ENCODE measurements around the gene RBBP9.
A peak's percentile ranks its signal among the peaks of the same experiment; 100 is the strongest.
"Not testable (repeated sequence)": the region's sequence is repeated elsewhere in the genome, so short reads cannot be mapped to it uniquely, and the experiment has no call there.

The RBBP9 gene

DNA sequence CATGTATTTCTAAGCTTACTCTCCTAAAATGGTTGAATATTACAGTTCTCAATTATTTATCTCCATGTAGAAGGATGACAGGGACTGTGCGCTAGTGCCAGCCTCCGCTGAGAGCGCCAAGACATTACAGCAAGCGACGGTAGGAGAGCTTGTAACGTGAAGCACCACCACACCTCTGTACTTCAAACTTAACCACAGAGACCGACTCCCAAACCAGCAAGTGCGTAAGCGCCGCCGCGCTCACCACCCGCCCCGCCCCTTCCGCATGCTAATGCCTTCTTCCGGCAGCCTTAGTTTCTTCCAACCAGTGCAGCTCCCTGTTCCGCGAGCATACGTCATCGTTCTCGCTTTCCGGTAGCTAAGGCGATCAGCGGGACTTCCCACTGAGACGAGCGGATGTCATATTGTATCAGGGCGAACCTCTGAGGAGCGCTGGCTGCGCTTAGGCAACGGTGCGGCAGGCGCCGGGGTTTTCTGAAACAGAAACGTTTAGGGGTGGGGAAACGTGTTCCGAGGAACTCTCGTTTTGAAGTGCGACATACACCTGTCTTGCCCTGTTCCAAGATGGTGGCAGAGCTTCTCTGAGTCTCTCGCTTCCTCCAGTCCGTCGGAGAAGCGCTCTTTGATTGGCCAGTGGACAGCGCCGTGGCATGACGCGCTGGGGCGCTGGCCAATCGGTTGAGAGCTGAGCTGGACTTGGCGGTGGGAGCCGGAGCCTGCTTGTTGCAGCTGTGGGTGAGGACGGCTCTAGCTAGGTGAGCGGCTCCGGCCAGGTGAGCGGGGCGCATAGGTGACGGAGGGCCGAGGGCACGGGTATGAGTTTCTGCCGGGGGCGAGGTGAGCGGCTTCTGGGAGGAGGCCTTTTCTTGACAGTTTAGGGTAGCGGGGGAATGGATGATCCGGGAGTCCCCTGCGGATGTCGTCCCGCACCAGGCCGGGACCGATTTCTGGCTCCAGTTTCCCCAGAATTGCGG lies 10.5 kb upstream of the RBBP9 start, which contains the start of gene SEC23B:
TSS of gene SEC23B (plus strand) at position 723 of the 974 bp plus-strand sequence. CDS start 2,896 bp downstream, outside the sequence.
- H3K14ac ChIP-seq (ENCODE audit: low read length): peak within 1 kb of the TSS; percentile 65
- DNase-seq: peak; percentile 99
- peak within 1 kb of the TSS; percentile 83 for H4K91ac ChIP-seq (ENCODE audit: low read depth, low read length)
- peak within 1 kb of the TSS; percentile 73 for H3K18ac ChIP-seq (ENCODE audit: low read length)
- no peak within 1 kb of the TSS for H2AK5ac ChIP-seq (ENCODE audit: low read length)
- peak within 1 kb of the TSS; percentile 88 for H3K4me3 ChIP-seq (ENCODE audit: low read depth, low read length)
- H3K27ac ChIP-seq (ENCODE audit: low read depth, low read length): peak within 1 kb of the TSS; percentile 95
- H3K79me2 ChIP-seq (ENCODE audit: control insufficient read depth, insufficient read depth, low read length, poor library complexity): peaks cover 5% of the 10 kb centered on the region
- H3K4ac ChIP-seq (ENCODE audit: low read depth, low read length): peak within 1 kb of the TSS; percentile 72
- H3K9ac ChIP-seq (ENCODE audit: low read length): peak within 1 kb of the TSS; percentile 85
- no peak within 1 kb of the TSS for H3K23ac ChIP-seq (ENCODE audit: low read length)
- peak within 1 kb of the TSS; percentile 79 for H4K12ac ChIP-seq (ENCODE audit: low read depth, low read length)
- no peaks in the 10 kb centered on the region for H3K27me3 ChIP-seq (ENCODE audit: insufficient read depth, low read length)
- WGBS (ENCODE audit: extremely low coverage, insufficient coverage, insufficient read length): no CpG with 5 or more reads among the region's 69 CpGs
- no peak within 1 kb of the TSS for H2BK12ac ChIP-seq (ENCODE audit: low read length)
- peak within 1 kb of the TSS; percentile 92 for H4K8ac ChIP-seq (ENCODE audit: low read depth, low read length)
- H2BK120ac ChIP-seq (ENCODE audit: insufficient read depth, low read length, poor library complexity): peak within 1 kb of the TSS; percentile 67
- H3K4me1 ChIP-seq (ENCODE audit: control insufficient read depth in 1 of 2, insufficient read depth in 2 of 2, low read length in 2 of 2): peaks cover 7 to 10% of the 10 kb centered on the region in 2 experiments
- no peaks in the 10 kb centered on the region for H3K9me3 ChIP-seq (ENCODE audit: insufficient read depth, low read depth, low read length)
- H2AFZ ChIP-seq (ENCODE audit: insufficient read depth, low read length, poor library complexity): peak within 1 kb of the TSS; percentile 90
- peaks cover 3% of the 10 kb centered on the region for H3K79me1 ChIP-seq (ENCODE audit: low read length)
- peak within 1 kb of the TSS; percentile 78 for H2BK5ac ChIP-seq (ENCODE audit: low read depth, low read length, poor library complexity)
- H3K4me2 ChIP-seq (ENCODE audit: low read length): peak within 1 kb of the TSS; percentile 81
- peaks cover 2 to 8% of the 10 kb centered on the region in 2 experiments for H3K36me3 ChIP-seq (ENCODE audit: control insufficient read depth in 1 of 2, insufficient read depth in 2 of 2, low read length in 2 of 2)

- Histone ChIP-seq H3K4ac (ENCODE audit: low read depth, low read length) (no peak overlapping the region), H2BK12ac (ENCODE audit: low read length) (no peak overlapping the region), H2AK5ac (ENCODE audit: low read length) (no peak overlapping the region), H3K4me1 (ENCODE audit: control insufficient read depth in 1 of 2, insufficient read depth in 2 of 2, low read length in 2 of 2) (peaks cover 7 to 10% of the 10 kb centered on the region in 2 experiments), H3K14ac (ENCODE audit: low read length) (no peak overlapping the region), H3K4me3 (ENCODE audit: low read depth, low read length) (no peak overlapping the region), H3K27ac (ENCODE audit: low read depth, low read length) (no peak overlapping the region), H2AFZ (ENCODE audit: insufficient read depth, low read length, poor library complexity) (no peak overlapping the region), H3K79me2 (ENCODE audit: control insufficient read depth, insufficient read depth, low read length, poor library complexity) (peaks cover 5% of the 10 kb centered on the region), H3K23ac (ENCODE audit: low read length) (no peak overlapping the region), H2BK120ac (ENCODE audit: insufficient read depth, low read length, poor library complexity) (no peak overlapping the region), H3K18ac (ENCODE audit: low read length) (no peak overlapping the region), H4K8ac (ENCODE audit: low read depth, low read length) (peak overlapping the region; percentile 68), H3K9ac (ENCODE audit: low read length) (no peak overlapping the region), H4K12ac (ENCODE audit: low read depth, low read length) (peak overlapping the region; percentile 17), H3K27me3 (ENCODE audit: insufficient read depth, low read length) (no peaks in the 10 kb centered on the region), H2BK5ac (ENCODE audit: low read depth, low read length, poor library complexity) (no peak overlapping the region), H3K36me3 (ENCODE audit: control insufficient read depth in 1 of 2, insufficient read depth in 2 of 2, low read length in 2 of 2) (peaks cover 2 to 8% of the 10 kb centered on the region in 2 experiments), H3K9me3 (ENCODE audit: insufficient read depth, low read depth, low read length) (no peaks in the 10 kb centered on the region), H3K4me2 (ENCODE audit: low read length) (peak overlapping the region; percentile 73), H3K79me1 (ENCODE audit: low read length) (peaks cover 3% of the 10 kb centered on the region), H4K91ac (ENCODE audit: low read depth, low read length) (peak overlapping the region; percentile 32)
- no peak for DNase-seq
- WGBS (ENCODE audit: extremely low coverage, insufficient coverage, insufficient read length): no CpG with 5 or more reads among the region's 8 CpGs
Observed at GRCh38 chr20:18506744-18507143, 9.7 kb upstream of the RBBP9 start.

- no CpG with 5 or more reads among the region's 31 CpGs for WGBS (ENCODE audit: extremely low coverage, insufficient coverage, insufficient read length)
- Histone ChIP-seq H3K4me3 (ENCODE audit: low read depth, low read length) (no peak overlapping the region), H3K23ac (ENCODE audit: low read length) (no peak overlapping the region), H3K27ac (ENCODE audit: low read depth, low read length) (no peak overlapping the region), H4K91ac (ENCODE audit: low read depth, low read length) (no peak overlapping the region), H3K9me3 (ENCODE audit: insufficient read depth, low read depth, low read length) (no peaks in the 10 kb centered on the region), H3K36me3 (ENCODE audit: control insufficient read depth in 1 of 2, insufficient read depth in 2 of 2, low read length in 2 of 2) (no peaks in the 10 kb centered on the region), H3K79me2 (ENCODE audit: control insufficient read depth, insufficient read depth, low read length, poor library complexity) (peaks cover 5% of the 10 kb centered on the region), H2BK120ac (ENCODE audit: insufficient read depth, low read length, poor library complexity) (no peak overlapping the region), H3K4me1 (ENCODE audit: control insufficient read depth in 1 of 2, insufficient read depth in 2 of 2, low read length in 2 of 2) (peaks cover 7 to 10% of the 10 kb centered on the region in 2 experiments), H3K27me3 (ENCODE audit: insufficient read depth, low read length) (no peaks in the 10 kb centered on the region), H2BK5ac (ENCODE audit: low read depth, low read length, poor library complexity) (no peak overlapping the region), H3K79me1 (ENCODE audit: low read length) (peaks cover 3% of the 10 kb centered on the region), H3K4ac (ENCODE audit: low read depth, low read length) (no peak overlapping the region), H4K8ac (ENCODE audit: low read depth, low read length) (no peak overlapping the region), H4K12ac (ENCODE audit: low read depth, low read length) (no peak overlapping the region), H2AK5ac (ENCODE audit: low read length) (no peak overlapping the region), H3K14ac (ENCODE audit: low read length) (no peak overlapping the region), H3K9ac (ENCODE audit: low read length) (no peak overlapping the region), H2BK12ac (ENCODE audit: low read length) (no peak overlapping the region), H3K4me2 (ENCODE audit: low read length) (no peak overlapping the region), H2AFZ (ENCODE audit: insufficient read depth, low read length, poor library complexity) (no peak overlapping the region), H3K18ac (ENCODE audit: low read length) (no peak overlapping the region)
- DNase-seq: peak; percentile 42 to 53
Observed at GRCh38 chr20:18504479-18505060, 7.5 kb upstream of the RBBP9 start.

DNA sequence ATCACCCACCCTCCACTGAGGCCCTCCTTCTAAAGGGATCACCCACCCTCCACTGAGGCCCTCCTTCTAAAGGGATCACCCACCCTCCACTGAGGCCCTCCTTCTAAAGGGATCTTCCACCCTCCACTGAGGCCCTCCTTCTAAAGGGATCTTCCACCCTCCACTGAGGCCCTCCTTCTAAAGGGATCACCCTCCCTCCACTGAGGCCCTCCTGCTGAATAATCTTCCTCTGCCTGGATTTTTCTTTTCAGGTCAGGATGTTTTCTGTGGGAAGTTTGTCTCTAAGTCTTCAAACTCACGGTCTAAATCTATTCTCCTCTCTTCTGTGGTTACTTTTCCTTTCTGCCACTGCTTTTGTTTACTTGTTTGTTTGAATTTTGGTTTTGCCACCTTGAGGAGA lies 4.6 kb upstream of the RBBP9 start:
- H2AFZ ChIP-seq (ENCODE audit: insufficient read depth, low read length, poor library complexity); H3K23ac ChIP-seq (ENCODE audit: low read length); H3K79me1 ChIP-seq (ENCODE audit: low read length); H4K91ac ChIP-seq (ENCODE audit: low read depth, low read length); DNase-seq; H4K8ac ChIP-seq (ENCODE audit: low read depth, low read length); H3K9me3 ChIP-seq (ENCODE audit: insufficient read depth, low read depth, low read length); H3K4ac ChIP-seq (ENCODE audit: low read depth, low read length); H2BK5ac ChIP-seq (ENCODE audit: low read depth, low read length, poor library complexity); H2BK12ac ChIP-seq (ENCODE audit: low read length); H3K4me3 ChIP-seq (ENCODE audit: low read depth, low read length); H3K18ac ChIP-seq (ENCODE audit: low read length); H2BK120ac ChIP-seq (ENCODE audit: insufficient read depth, low read length, poor library complexity); H3K4me2 ChIP-seq (ENCODE audit: low read length); H3K27me3 ChIP-seq (ENCODE audit: insufficient read depth, low read length); H3K36me3 ChIP-seq (ENCODE audit: control insufficient read depth in 1 of 2, insufficient read depth in 2 of 2, low read length in 2 of 2); H3K14ac ChIP-seq (ENCODE audit: low read length); H3K4me1 ChIP-seq (ENCODE audit: control insufficient read depth in 1 of 2, insufficient read depth in 2 of 2, low read length in 2 of 2); H3K79me2 ChIP-seq (ENCODE audit: control insufficient read depth, insufficient read depth, low read length, poor library complexity); H4K12ac ChIP-seq (ENCODE audit: low read depth, low read length); H3K27ac ChIP-seq (ENCODE audit: low read depth, low read length); H3K9ac ChIP-seq (ENCODE audit: low read length); H2AK5ac ChIP-seq (ENCODE audit: low read length): not testable (repeated sequence)
- no CpG with 5 or more reads among the region's 1 CpG for WGBS (ENCODE audit: extremely low coverage, insufficient coverage, insufficient read length)

All from trophoblast cell (in vitro differentiated cells and primary cell).